Measurements from ENCODE around the gene TEDC2.

The TEDC2 gene

GRCh38 chr16:2496223-2497115, 36.6 kb downstream of the TEDC2 start:
- Histone ChIP-seq H3K27ac (no peak overlapping the region), H3K9ac (no peak overlapping the region), H2AFZ (ENCODE audit: low read depth) (no peak overlapping the region), H3K4me3 (IDR thresholded peaks at IDR 0.05; ENCODE audit: insufficient read depth, low read depth, low read length) (no peak overlapping the region), H3K4me2 (no peak overlapping the region), H3K79me2 (ENCODE audit: insufficient read depth, low read depth) (no peaks in the 10 kb centered on the region), H3K4me1 (ENCODE audit: low read depth, poor library complexity, severe bottlenecking) (no peaks in the 10 kb centered on the region), H3K36me3 (ENCODE audit: insufficient read depth) (no peaks in the 10 kb centered on the region), H3K27me3 (ENCODE audit: insufficient read depth, low read depth) (no peaks in the 10 kb centered on the region), H4K20me1 (ENCODE audit: insufficient read depth) (no peaks in the 10 kb centered on the region)
- TF ChIP-seq CTCF (conservative IDR thresholded peaks at IDR 0.05; ENCODE audit: low read depth, low read length), result no peak

- no peaks in the 10 kb centered on the region for H3K36me3 ChIP-seq (ENCODE audit: insufficient read depth)
- H2AFZ ChIP-seq (ENCODE audit: low read depth), result no peak overlapping the region
These were observed 37.3 kb downstream of the TEDC2 start for GRCh38 chr16:2497116-2497630.

GRCh38 chr16:2497695-2498484, 38.0 kb downstream of the TEDC2 start:
- no peaks in the 10 kb centered on the region for H3K36me3 ChIP-seq (ENCODE audit: insufficient read depth)
- H3K4me1 ChIP-seq (ENCODE audit: low read depth, poor library complexity, severe bottlenecking), result no peaks in the 10 kb centered on the region
- no peaks in the 10 kb centered on the region for H3K79me2 ChIP-seq (ENCODE audit: insufficient read depth, low read depth)
- no peak overlapping the region for H3K4me3 ChIP-seq (IDR thresholded peaks at IDR 0.05; ENCODE audit: insufficient read depth, low read depth, low read length)
- H3K27ac ChIP-seq, result no peak overlapping the region; the same call in 1 of the 2 replicates
- no peaks in the 10 kb centered on the region for H4K20me1 ChIP-seq (ENCODE audit: insufficient read depth)
- no peak overlapping the region for H3K4me2 ChIP-seq
- no peak overlapping the region for H3K9ac ChIP-seq
- TF ChIP-seq CTCF (conservative IDR thresholded peaks at IDR 0.05; ENCODE audit: low read depth, low read length), result no peak
- no peaks in the 10 kb centered on the region for H3K27me3 ChIP-seq (ENCODE audit: insufficient read depth, low read depth)
- no peak overlapping the region for H2AFZ ChIP-seq (ENCODE audit: low read depth)

More at GRCh38 chr16:2497116-2497630, 37.3 kb downstream of the TEDC2 start:
- H3K4me3 ChIP-seq (IDR thresholded peaks at IDR 0.05; ENCODE audit: insufficient read depth, low read depth, low read length), result no peak overlapping the region
- no peaks in the 10 kb centered on the region for H3K79me2 ChIP-seq (ENCODE audit: insufficient read depth, low read depth)
- no peak overlapping the region; the same call in 1 of the 2 replicates for H3K27ac ChIP-seq
- TF ChIP-seq CTCF (conservative IDR thresholded peaks at IDR 0.05; ENCODE audit: low read depth, low read length), result no peak
- no peaks in the 10 kb centered on the region for H4K20me1 ChIP-seq (ENCODE audit: insufficient read depth)
- H3K4me2 ChIP-seq, result no peak overlapping the region
- no peak overlapping the region for H3K9ac ChIP-seq
- H3K27me3 ChIP-seq (ENCODE audit: insufficient read depth, low read depth), result no peaks in the 10 kb centered on the region
- no peaks in the 10 kb centered on the region for H3K4me1 ChIP-seq (ENCODE audit: low read depth, poor library complexity, severe bottlenecking)

- no peak overlapping the region for H2AFZ ChIP-seq (ENCODE audit: low read depth)
- no peak overlapping the region for H3K4me3 ChIP-seq (IDR thresholded peaks at IDR 0.05; ENCODE audit: insufficient read depth, low read depth, low read length)
- H3K27ac ChIP-seq, result no peak overlapping the region
- no peaks in the 10 kb centered on the region for H3K36me3 ChIP-seq (ENCODE audit: insufficient read depth)
- H3K4me2 ChIP-seq, result no peak overlapping the region
- H3K4me1 ChIP-seq (ENCODE audit: low read depth, poor library complexity, severe bottlenecking), result no peaks in the 10 kb centered on the region
- H4K20me1 ChIP-seq (ENCODE audit: insufficient read depth), result no peaks in the 10 kb centered on the region
- no peak for TF ChIP-seq CTCF (conservative IDR thresholded peaks at IDR 0.05; ENCODE audit: low read depth, low read length)
- no peaks in the 10 kb centered on the region for H3K27me3 ChIP-seq (ENCODE audit: insufficient read depth, low read depth)
- no peak overlapping the region for H3K9ac ChIP-seq
- no peaks in the 10 kb centered on the region for H3K79me2 ChIP-seq (ENCODE audit: insufficient read depth, low read depth)
These were observed 38.8 kb downstream of the TEDC2 start for GRCh38 chr16:2498531-2499253.
